Transverse colon (tissue), 4 donors: Measurements from ENCODE around the gene SLFNL1.

Experiments used
- POLR2A ChIP-seq: fragments of 450-650 bp; IDR thresholded peaks from one replicate; pipeline ENCODE4 v1.6.1; 2016; ENCODE audit warnings: antibody characterized with exemption, mild to moderate bottlenecking, moderate library complexity
- POLR2AphosphoS5 ChIP-seq, 3 donors: sonication (generic); formaldehyde crosslinking; IDR thresholded peaks; one replicate each; pipeline ENCODE4 v1.6.1; 2016; ENCODE audit warnings: antibody characterized with exemption in 3 of 3
- TF ChIP-seq, protein P1 (sequence below), 5 experiments: fragments of 200-600 bp in 3 of 5; fragments of 450-650 bp in 2 of 5; sonication (generic) in 3 of 5; IDR thresholded peaks; 1 replicate in 2 of 5; 2 replicates in 3 of 5; pipeline ENCODE4 v1.5.1; 2016 to 2017; ENCODE audit warnings: antibody characterized with exemption in 5 of 5, inconsistent platforms in 3 of 5, mild to moderate bottlenecking in 2 of 5, moderate library complexity in 1 of 5

DNA sequence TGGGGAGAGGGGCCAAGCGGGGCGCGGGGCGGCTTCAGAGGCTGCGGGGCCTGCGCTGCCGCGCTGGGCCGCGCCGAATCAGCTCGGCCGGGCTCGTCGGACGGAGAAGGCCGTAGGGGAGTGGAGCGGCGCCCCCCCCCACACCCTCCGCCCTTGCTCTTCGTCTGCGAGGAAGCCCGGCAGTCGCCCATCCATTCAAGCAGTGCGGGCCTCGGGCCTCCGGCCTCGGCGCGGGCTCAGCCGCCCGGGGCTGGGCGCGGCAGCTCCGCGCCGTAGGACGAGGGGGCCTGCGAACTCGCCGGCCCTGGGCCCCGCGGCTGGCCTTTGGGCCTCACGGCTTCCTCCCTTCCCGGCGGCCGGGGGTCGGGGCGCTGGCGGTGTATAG, 41.5 kb downstream of the SLFNL1 start:
- TF ChIP-seq POLR2A, result no peak
- TF ChIP-seq, protein P1, sequence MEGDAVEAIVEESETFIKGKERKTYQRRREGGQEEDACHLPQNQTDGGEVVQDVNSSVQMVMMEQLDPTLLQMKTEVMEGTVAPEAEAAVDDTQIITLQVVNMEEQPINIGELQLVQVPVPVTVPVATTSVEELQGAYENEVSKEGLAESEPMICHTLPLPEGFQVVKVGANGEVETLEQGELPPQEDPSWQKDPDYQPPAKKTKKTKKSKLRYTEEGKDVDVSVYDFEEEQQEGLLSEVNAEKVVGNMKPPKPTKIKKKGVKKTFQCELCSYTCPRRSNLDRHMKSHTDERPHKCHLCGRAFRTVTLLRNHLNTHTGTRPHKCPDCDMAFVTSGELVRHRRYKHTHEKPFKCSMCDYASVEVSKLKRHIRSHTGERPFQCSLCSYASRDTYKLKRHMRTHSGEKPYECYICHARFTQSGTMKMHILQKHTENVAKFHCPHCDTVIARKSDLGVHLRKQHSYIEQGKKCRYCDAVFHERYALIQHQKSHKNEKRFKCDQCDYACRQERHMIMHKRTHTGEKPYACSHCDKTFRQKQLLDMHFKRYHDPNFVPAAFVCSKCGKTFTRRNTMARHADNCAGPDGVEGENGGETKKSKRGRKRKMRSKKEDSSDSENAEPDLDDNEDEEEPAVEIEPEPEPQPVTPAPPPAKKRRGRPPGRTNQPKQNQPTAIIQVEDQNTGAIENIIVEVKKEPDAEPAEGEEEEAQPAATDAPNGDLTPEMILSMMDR (IDR thresholded peaks at IDR 0.05), result no peak
- TF ChIP-seq POLR2AphosphoS5 (IDR thresholded peaks at IDR 0.05), result no peak
